ENCODE data around the gene OR52A5.

DNA sequence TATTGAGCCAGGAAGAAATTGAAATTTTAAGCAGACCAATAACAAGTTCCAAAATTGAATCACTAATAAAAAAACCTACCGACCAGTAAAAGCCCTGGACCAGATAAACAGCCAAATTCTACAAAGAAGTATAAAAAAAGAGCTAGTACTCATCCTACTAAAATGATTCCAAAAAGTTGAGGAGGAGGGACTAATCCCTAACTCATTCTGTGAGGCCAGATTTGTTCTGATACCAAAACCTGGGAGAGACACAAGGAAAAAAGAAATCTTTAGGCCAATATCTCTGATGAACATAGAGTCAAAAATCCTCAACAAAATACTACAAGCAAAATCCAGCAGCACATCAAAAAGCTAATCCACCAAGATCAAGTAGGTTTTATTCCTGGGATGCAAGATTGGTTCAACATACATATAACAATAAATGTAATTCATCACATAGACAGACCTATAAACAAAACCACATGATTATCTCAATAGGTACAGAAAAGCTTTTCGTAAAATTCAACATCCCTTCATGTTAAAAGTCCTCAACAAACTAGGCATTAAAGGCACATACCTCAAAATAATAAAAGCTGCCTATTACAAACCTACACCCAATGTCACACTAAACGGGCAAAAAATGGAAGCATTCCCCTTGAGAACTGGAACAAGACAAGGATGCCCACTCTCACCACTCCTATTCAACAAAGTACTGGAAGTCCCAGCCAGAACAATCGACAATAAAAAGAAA lies 13.1 kb downstream of the OR52A5 start:
- TF ChIP-seq, protein P1, sequence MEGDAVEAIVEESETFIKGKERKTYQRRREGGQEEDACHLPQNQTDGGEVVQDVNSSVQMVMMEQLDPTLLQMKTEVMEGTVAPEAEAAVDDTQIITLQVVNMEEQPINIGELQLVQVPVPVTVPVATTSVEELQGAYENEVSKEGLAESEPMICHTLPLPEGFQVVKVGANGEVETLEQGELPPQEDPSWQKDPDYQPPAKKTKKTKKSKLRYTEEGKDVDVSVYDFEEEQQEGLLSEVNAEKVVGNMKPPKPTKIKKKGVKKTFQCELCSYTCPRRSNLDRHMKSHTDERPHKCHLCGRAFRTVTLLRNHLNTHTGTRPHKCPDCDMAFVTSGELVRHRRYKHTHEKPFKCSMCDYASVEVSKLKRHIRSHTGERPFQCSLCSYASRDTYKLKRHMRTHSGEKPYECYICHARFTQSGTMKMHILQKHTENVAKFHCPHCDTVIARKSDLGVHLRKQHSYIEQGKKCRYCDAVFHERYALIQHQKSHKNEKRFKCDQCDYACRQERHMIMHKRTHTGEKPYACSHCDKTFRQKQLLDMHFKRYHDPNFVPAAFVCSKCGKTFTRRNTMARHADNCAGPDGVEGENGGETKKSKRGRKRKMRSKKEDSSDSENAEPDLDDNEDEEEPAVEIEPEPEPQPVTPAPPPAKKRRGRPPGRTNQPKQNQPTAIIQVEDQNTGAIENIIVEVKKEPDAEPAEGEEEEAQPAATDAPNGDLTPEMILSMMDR (IDR thresholded peaks at IDR 0.05; ENCODE audit: insufficient read depth, low read length, poor library complexity, severe bottlenecking) = no peak
- no peak for TF ChIP-seq EZH2phosphoT487 (conservative IDR thresholded peaks at IDR 0.05; ENCODE audit: low read length)

Measured in SU-DHL-6 (cell line).